ENCODE results near the gene CMSS1.

GRCh38 chr3:99965681-99966408, 148.2 kb downstream of the CMSS1 start:
- no peak for TF ChIP-seq ZNF416 (CRISPR knock-in tag; IDR thresholded peaks at IDR 0.05)
- TF ChIP-seq PRRX2 (CRISPR knock-in tag; IDR thresholded peaks at IDR 0.05) = no peak
- no peak for TF ChIP-seq CTCF (IDR thresholded peaks at IDR 0.05)
- no peak for TF ChIP-seq SMAD4 (CRISPR knock-in tag; IDR thresholded peaks at IDR 0.05)
- TF ChIP-seq FOXP1 (CRISPR knock-in tag; IDR thresholded peaks at IDR 0.05; ENCODE audit: borderline replicate concordance) = no peak
- TF ChIP-seq ATF6 (CRISPR knock-in tag; IDR thresholded peaks at IDR 0.05) = no peak
- TF ChIP-seq ZNF138 (CRISPR knock-in tag; conservative IDR thresholded peaks at IDR 0.05) = no peak
- no peak for TF ChIP-seq CREB1 (CRISPR knock-in tag; IDR thresholded peaks at IDR 0.05)
- no peak for TF ChIP-seq CREM (CRISPR knock-in tag; IDR thresholded peaks at IDR 0.05)
- TF ChIP-seq HMGA2 (CRISPR knock-in tag; IDR thresholded peaks at IDR 0.05) = no peak
- TF ChIP-seq MAX (CRISPR knock-in tag; IDR thresholded peaks at IDR 0.05) = no peak
- TF ChIP-seq PREB (CRISPR knock-in tag; IDR thresholded peaks at IDR 0.05; ENCODE audit: borderline replicate concordance) = no peak
